NCI-H2029 (cell line): Measurements from ENCODE around the gene C14orf180.

Source experiments
- DNase-seq: peaks from one replicate; lab custom pipeline; 2025; lab: John Stamatoyannopoulos, UW

Gene C14orf180

DNA sequence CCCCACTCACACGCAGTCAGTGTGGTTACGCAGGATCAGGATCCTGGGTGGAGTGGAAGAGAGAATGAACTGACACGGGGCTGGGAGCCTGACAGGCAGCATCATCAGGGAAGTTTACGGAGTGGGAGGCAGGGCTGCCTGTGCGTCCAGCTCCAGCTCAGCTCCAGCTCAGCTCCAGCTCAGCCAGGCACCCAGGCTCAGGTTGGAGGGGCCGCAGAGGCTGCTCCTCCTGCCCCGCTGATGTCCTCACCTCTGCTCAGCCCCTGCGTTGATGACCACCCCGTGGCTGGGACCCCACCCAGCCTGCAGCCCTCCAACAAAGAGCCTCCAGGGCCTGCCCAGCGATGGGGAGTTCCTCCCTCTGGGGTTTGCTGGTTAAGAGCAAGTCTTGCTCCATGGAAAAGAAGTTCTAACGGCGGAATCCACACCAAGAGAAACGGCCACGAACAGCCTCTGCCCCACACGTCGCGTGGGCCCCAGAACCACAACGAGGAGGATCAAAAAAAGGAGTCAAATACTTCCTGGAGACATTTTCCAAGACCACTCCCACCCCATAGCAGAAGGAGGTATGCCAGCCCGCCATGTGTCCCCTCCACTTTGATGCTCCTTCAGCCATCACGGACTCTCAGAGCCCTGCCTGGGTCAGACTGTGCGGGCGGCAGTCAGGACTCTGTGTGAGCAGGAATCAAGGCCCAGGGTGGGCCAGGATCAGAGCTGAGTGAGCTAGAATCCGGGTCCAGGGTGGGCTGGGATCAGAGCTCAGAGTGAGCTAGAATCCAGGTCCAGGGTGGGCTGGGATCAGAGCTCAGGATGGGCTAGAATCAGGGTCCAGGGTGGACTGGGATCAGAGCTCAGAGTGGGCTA lies 17.7 kb upstream of the C14orf180 start:
- no peak for DNase-seq

DNA sequence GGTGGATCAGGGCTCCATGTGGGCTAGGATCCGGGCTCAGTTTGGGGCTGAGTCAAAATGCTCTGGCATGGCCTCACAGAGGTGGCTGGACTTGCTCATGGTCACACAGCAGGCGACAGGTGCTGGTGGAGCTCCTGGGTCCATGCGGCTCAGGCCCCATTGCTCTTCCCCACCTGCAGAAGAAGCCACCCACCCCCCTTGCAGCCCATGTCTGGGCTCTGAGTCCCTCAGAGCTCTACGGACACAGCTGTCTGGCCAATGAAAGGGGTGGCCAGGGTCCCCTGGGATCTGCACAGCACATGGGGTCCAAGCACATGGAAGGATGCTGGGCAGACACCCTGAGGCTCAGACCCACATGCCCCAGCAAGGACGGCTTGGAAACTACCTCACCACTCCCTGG lies 17.0 kb upstream of the C14orf180 start:
- DNase-seq, result no peak

DNA sequence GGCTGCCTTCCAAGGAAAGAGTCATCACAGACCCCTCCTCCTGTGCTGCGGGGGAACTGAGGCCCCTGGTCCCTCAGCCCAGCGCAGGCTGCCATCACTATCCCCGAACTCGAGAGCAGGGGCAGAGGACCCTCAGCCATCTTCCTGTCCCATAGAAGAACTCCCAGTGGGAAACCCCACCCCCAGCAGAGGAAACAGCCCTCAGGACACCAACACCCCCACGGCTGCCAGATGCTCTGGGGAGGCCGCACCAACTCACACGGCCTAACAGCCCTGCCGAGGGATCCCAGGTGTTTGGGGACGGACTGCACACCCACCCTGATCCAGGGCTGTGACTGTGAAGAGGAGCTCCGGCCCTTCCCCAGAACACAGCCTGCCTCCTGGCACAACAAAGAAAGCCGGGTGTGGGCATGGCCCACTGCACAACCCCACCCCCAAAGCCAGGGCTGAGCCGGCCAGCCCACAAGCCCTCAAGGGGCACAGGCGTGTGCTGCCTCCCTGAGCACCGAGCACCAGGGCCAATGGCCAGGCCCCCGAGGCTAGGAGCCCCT lies 16.3 kb upstream of the C14orf180 start:
- no peak for DNase-seq

DNA sequence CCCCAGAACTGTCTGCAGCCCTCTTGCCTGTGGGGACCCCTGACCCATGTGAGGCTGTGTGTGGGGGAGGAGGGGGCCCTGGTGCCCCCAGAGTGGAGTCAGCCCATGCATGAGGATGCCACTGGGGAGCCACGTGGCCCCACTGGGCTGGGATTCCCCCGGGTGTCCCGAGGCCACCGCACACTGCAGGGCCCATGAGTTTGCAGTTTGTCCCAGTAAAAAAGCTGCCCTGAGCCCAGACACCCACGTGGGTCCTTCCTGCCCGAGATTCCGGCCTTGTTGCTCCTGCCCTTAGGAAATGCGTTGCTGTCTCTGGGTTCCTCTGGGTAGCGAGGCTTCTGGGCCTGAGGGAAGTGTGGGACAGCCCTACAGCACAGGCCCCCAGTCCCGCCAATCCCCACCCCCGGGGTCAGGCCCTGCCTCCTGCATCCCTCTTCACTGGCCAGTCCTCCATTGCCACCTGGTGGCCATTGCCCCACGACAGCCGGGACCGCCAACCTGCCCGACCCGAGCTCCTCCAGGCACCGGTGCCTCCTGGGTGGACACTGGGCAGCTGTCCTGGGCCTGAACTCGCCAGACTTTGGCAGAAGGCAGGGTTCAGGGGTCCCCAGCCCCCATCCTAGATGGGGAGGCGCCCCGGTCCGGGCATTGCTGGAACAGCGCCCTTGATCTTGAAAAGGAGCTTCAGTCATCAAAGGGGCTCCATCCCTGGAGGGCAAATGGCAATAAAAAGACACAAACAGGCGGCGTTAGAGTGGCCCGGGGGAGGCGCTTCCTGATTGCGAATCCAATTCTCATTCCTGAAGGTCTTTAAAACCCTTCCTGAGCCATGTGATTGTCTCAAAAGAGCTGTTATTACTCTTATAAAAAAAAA lies 15.6 kb upstream of the C14orf180 start:
- peak; percentile 12 for DNase-seq

DNA sequence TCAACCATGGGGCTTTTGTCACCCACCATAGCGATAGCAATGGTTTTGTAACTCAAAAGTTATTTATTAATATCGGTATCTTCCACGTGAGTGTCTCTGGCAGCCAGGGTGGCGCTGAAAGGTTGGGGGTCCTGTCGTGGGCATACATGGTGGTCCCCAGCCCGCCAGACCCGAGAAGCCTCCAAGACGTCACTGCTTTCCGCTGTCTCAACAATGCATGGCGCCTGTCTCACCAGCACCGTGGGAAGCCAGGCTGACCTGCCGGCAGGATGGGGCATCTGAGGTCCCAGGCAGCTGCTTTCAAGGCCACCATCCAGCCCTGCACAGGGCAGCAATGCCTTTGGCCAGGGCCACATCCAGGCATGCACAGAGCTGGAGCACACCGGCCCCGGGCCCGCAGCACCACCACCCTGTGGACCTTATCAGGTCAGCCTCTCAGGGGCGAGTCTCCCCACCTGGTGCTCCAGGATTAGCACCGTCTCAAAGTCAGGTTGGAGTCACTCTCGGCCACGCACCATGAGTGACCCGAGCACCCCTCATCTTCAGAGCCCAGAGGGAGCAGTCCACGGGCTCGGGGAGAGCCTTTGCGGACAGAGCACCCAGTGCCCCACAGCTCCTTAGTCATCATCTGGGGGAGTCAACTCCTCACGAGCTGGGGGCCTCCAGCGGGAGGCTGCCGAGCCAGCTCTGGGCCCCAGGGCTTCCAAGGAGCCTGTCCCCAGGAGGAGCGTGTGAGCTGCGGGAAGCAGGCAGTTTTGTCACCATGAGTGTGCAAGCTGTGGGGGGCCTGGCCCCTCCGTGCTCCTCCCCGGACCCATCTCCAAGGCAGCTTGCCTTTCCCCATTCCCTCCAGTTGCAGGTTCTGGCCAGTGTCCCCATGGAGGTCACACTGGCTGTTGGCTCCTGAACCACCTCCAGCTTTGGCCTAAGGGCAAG lies 14.6 kb upstream of the C14orf180 start:
- no peak for DNase-seq

DNA sequence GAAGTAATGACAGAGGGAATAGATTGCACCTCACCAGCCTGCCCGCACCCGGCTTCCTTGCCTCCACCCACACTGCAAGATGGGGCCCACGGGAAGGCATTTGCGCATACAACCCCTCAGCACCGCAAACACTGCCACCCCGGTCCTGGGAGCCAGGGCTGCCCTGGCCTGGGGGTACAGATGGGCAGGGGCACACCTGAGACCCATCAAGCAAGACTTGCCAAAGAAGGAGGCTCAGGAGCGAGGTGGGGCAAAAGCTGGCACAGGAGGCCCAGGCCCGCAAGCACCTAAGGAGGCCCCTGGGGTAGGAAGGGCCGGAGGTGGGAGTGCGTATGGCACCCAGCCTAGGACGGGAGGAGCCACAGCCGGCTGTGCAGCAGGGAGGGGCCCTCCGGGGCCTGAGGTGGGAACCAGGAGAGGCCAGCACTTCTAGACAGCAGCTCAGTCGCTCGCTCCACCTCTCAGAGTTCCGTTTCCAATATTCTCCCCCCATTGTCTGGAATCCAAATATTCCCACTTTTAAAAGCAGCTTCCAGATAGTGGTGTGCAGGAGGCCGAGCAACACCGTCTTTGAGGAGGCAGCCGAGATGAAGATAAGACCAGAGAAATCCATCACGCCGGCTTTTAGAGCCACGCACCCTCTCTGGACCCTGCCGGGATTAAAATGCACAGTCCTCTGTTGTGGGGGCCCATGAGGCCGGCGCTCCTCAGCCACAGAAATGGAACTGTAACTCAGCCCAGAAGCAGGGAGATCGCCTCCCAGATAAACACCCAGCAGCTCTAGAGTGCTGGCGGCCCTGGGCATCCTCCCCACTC lies 12.2 kb upstream of the C14orf180 start:
- DNase-seq, result no peak

DNA sequence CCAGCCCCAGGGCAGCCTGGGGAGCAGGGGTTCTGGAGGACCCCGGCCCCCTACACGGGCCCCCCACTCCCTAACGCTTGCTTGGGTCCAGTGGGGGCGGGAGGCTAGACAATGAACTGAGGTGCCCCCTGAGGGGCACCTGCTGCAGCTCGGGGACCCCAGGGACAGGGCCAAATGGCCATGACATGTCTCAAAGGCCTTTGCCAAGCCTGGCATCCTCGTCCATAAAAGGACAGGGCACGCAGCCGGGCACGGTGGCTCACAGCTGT lies 11.7 kb upstream of the C14orf180 start:
- no peak for DNase-seq

DNA sequence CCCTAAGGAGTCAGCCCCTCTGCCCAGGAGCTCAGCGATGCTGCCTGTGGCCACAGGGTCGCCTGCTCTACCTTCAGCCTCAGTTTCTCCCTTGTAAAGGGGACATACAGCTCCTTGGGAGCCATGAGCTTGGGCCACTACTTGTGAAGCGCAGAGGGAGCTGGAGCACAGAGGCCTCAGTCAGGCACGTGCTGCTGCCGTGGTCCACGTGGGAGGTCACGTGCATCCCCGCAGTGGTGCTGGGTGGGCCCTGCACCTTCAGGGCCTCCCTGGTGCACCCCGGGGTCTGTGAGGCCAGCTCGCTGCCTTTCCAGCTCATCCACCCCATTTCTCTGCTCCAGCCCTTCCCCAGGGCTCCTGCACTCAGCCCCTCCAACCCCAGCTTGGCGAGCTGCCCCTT lies 10.9 kb upstream of the C14orf180 start:
- no peak for DNase-seq

DNA sequence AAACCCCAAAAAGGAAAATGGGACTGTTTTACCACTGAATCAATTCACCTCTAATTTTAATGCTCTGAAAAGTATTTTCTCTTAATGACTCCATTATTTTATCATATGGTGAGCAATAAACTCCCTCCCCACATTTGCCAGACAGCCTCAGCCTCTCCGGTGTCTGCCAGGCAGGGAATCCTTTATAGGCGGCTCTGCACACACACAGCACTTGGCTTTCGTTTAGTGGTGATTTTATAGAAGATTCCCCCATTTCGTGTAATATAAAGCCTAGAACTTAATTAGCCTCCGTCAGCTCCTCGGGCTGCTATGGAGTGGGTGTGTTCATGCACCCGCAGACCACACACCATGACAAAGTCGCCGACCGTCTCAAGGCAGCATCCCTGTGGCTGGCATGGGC lies 10.1 kb upstream of the C14orf180 start:
- DNase-seq, result no peak

DNA sequence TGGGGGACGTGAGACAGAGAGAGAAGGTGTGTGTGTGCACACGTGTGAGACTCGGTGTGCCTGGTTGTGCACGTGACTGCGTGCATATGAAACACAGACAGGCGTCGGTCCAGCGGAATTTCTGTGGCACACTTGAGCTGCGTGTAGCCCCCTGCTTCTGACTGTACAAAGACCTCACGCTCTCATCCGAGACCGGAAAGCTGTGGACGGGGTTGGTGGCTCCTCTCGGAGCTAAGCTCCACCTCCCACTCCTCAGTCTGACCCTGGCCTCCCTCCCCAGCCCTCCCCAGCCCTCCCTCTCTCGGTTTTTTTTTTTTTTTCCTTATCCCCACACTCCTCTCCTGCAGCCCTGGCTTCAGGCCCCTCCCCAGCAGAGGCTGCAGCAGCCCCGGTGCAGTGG lies 8.3 kb upstream of the C14orf180 start:
- DNase-seq, result no peak

DNA sequence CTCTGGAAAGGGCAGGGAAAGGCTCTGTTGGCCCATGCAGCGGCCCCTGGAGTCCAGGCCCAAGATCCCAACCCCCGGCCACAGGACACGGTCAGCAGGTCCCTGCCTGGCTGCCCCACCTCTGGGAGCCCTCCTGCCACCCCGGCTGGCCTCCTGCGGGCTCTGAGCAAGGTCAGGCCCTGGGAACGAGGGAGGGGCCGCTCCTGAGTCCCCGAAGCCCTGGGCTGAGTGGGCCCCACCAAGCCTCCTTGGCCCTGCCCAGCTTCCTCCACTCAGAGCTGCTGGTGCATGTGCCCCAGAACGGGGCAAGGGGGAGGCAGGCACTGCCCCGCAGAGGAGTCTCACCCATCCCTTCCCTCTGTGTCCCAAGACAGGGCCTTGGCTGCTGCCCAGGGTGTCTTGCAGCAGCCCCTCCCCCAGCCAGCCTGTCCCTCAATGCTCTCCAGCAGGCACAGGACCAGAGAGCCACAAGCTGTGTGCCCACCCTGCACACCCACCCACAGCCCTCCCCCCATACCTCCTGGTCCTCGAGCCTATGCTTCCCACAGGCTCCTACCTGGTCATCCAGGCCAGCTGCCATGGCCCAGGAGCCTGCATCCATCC lies 7.4 kb upstream of the C14orf180 start:
- no peak for DNase-seq

DNA sequence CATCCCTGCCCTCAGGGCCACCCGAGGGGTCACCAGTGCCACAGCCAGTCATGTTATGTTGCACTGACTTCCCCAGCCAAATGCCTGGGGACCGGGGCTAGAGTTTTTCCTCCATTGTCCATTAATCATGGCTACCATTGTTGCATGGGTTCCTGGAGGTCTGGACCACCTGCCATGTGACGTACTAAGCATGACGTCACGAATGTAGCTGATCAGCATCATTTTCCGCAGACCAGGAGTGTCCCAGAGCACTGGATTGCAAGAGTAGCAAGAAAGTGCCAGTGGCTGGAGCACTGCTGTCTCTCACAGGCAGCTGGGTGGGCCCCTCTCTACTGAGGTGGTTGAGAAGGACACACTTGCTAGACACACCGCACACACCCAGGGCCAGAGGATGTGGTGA lies 6.9 kb upstream of the C14orf180 start:
- DNase-seq, result no peak

DNA sequence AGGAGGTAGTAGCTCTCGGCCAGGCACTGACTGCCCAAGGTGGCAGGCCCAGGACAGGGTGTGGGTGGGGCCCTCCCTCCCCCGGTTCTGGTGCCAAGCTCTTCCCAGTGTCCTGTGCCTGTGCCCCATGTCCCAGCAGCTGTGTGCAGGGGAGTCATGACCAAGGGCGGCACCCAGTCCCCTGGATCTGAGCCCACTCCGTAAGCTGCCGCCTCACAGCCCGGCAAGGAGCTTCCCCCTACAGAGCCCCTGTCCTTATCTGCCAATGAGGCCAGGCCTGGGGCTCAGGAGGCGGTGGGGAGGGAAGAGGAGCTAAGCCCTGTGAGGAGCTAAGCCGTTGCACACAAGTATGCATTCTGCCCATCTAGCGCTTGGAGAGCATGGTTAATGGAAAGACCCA lies 5.6 kb upstream of the C14orf180 start:
- no peak for DNase-seq

DNA sequence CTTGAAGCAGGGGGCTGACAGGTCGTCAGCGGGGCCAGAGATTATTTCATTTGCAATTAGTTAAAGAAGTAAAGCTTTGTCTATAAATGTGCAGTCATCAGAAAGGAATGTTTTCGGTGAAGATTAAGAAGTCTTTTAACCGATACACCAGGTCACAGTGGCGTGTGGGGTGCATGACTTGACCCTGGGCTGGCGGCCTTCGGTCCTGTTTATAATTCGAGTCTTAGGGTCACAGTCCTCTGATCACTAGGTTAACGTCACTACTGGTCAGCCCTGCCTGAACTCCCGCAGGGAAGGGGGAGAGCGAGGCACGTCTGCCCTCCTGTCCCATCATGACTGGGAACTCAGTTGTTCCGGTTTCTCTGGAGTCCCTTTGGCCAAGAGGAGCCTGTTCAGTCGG lies 5.0 kb upstream of the C14orf180 start:
- DNase-seq, result no peak

DNA sequence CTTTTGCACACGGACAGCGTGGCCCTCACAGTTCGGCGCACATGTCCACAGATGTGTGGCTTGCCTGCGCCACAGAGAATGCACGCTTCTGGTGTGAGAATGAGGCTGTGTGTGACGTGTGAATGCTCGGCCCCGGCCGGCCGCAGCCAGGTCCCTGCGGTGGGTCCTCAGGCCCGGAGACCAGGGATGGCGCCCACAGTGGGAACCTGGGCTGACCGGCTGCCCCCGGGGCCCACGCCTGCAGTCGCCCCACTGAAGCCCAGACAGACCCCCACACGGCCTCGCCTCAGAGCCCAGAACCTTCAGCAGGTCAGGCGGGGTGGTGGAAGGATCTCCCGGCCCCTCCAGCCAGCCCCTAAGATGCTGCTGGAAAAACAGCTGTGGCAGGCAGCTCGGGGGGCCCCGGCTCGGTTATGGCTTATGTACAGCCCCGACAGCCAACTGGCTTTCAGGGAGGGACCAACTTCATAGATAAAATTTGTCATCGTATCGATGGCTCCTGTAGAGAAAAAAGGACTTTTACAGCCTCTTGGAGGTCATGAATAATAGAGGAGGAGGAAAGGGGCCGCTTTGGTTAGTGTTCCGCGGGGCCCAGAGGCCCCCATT lies 4.5 kb upstream of the C14orf180 start:
- DNase-seq, result no peak

DNA sequence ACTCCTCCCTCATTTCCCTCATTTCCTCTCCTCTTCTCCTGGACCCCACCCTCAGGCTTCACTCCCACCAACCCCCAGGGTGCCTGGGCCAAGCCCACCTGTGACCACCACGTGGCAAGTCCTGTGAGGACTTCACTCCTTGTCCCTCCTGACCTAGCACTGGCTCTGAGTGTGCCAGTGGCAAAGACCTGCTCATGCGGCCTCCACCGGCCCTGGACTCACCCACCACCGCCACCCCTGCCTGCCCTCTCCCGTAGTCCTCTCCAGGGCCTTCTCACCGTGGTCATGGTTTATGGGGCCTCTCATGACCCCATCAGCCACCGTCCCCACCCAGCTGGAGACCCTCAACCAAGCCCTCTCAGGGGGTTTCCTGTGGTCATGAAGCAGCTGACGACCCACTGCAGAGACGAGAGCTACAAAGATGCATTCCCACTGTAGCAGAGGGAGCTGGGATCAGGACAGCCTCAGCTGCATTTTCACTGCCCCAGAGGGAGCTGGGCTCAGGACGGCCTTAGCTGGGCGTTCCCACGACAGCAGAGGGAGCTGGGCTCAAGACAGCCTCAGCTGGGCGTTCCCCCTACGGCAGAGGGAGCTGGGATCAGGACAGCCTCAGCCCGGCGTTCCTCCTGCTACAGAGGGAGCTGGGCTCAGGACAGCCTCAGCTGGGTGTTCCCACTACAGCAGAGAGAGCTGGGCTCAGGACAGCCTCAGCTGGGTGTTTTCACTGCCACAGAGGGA lies 3.2 kb upstream of the C14orf180 start:
- DNase-seq, result no peak

DNA sequence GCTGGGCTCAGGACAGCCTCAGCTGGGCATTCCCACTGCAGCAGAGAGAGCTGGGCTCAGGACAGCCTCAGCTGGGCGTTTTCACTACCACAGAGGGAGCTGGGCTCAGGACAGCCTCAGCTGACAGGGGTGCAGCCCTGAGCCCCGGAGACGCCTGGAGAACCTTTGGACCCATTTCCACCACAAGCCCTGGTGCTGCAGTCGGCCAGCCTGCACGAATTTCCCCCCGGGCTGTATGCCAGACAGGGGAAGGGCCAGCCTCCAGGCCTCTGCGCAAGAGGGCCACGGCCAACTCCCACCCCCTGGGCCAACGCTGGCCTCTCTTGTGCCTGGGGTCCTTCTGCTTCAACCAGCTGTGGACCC lies 2.6 kb upstream of the C14orf180 start:
- no peak for DNase-seq

DNA sequence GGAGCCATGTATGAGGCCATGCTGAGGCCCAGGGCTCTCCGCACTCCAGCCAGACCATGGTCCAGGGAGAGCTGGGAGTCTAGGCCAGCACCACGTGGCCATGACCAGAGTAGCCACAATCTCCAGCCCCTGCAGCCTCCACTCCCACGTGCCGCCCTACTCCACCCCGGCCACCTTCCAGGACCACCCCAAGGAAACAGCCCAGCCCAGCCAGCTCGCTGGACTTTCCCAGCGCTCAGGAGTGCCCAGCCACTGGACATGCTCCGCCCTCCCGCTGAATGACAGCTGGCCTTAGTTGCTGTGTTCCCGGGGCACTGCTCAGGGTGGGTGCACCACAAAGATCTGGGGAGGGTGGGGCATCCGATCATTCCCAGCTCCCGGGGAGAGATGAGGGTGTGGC lies 2.1 kb upstream of the C14orf180 start:
- DNase-seq, result no peak

DNA sequence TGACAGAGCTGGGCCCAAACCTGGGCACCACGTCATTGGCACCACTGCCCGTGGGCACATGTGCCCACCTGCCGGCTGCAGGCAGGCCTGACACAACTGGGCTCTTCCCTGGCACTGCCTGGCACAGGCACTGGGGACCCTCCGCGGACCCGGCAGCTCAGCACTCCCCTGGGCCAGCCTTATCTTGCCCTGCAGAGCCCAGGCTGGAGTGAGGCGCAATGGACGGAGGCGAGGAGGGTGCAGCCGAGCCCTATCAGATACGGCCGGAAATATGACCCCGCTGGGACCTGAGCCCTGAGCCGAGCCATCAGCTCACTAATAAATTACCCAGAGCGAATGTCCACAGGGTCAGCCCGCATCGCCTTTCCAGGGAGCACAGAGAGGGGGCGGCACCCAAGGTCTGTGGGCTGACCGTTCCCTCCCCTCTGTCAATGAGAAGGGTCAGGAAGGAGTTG lies 1.7 kb upstream of the C14orf180 start:
- DNase-seq, result no peak

DNA sequence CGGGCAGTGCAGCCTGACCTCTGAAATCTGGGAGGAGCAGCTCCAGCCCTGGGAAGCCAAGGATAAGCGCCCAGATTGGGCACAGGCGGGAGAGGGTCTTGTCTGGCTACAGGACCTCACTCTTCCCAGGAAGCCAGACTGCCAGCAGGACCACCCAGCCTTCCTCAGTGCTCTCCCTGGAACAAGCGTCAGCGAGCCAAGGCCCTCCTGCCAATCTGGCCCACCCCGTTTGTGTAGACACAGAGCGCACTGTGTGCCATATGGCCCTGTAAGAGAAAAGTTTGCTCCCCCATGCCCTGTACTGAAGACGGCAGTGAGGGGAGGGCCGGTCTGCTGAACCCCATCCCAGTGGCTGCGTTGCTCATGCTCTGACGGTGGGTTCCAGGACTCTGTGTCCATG lies 1.2 kb upstream of the C14orf180 start:
- no peak for DNase-seq
